GM12878 (cell line): Measurements from ENCODE around the gene DRC1. TPM values are rescaled to one million over a fixed set of nuclear protein-coding genes. Genes with fewer than 3 reads are reported as not detected.

Source experiments
- ATAC-seq: fragments of 200-7000 bp; cut with Tn5 transposase; 3 replicates; pipeline ENCODE4 v1.9.1; 2020; ENCODE audit warnings: mild to moderate bottlenecking, moderate library complexity
- BruUV-seq: library from RNA; stranded (reverse); fragments of 400-500 nt; replicated peaks from 2 replicates; lab custom pipeline; 2021; lab: Mats Ljungman, UMichigan
- CTCF ChIA-PET: fragments of 300-600 bp; sonication (Branson Sonifier 250); formaldehyde crosslinking; extraction: SDS; loops from one replicate; lab custom pipeline; 2021; ENCODE audit warnings: inconsistent platforms; lab: Yijun Ruan, JAX
- POLR2A ChIA-PET: fragments of 350-600 bp; formaldehyde crosslinking; extraction: SDS; loops from one replicate; lab custom pipeline; 2021; ENCODE audit warnings: inconsistent platforms; lab: Charles Lee
- RAD21 ChIA-PET: fragments of 300-600 bp; sonication (Branson Sonifier 250); formaldehyde crosslinking; loops from one replicate; lab custom pipeline; 2023; ENCODE audit warnings: antibody characterized with exemption; ENCODE audit not compliant: unreplicated experiment; lab: Charles Lee
- SMC1A ChIA-PET: fragments of 300-600 bp; sonication (Branson Sonifier 250); formaldehyde crosslinking; loops from one replicate; lab custom pipeline; 2023; ENCODE audit not compliant: unreplicated experiment, uncharacterized antibody; lab: Charles Lee
- DNase-seq: peaks from one replicate; pipeline ENCODE4 v3.0.0-alpha.2; 2011; ENCODE audit warnings: low read depth, low spot score
- FAIRE-seq: peaks from 3 replicates; lab custom pipeline; 2011; peaks lifted over from hg19 to GRCh38; lab: Jason Lieb, UNC
- H2AFZ ChIP-seq: 2 replicates; pipeline ENCODE4 v1.6.0; 2011; ENCODE audit warnings: low read depth, low read length, control low read depth; ENCODE audit not compliant: control insufficient read depth
- H3K27ac ChIP-seq: 2 replicates; pipeline ENCODE4 v1.5.1; 2011; ENCODE audit warnings: control low read depth; ENCODE audit not compliant: control insufficient read depth, insufficient read depth
- H3K27me3 ChIP-seq, 2 experiments: replicated peaks in 1 of 2; 2 replicates each; pipeline versions ENCODE4 v1.6.0 to v1.6.1; 2011; ENCODE audit warnings: low read length in 1 of 2; ENCODE audit not compliant: control insufficient read depth in 2 of 2, insufficient read depth in 2 of 2
- H3K36me3 ChIP-seq, 2 experiments: 2 replicates each; pipeline ENCODE4 v1.5.1; 2011; ENCODE audit warnings: low read length in 1 of 2; ENCODE audit not compliant: control insufficient read depth in 2 of 2, insufficient read depth in 2 of 2
- H3K4me1 ChIP-seq: 2 replicates; pipeline ENCODE4 v1.6.1; 2011; ENCODE audit warnings: mild to moderate bottlenecking, low read length, moderate library complexity, mixed read lengths; ENCODE audit not compliant: control insufficient read depth, insufficient read depth
- H3K4me2 ChIP-seq: 2 replicates; pipeline ENCODE4 v1.6.0; 2011; ENCODE audit warnings: control low read depth; ENCODE audit not compliant: control insufficient read depth, insufficient read depth
- H3K4me3 ChIP-seq: fragments of 200-600 bp; sonication (generic); 2 replicates; pipeline ENCODE4 v1.5.1; 2016
- H3K79me2 ChIP-seq: 2 replicates; pipeline ENCODE4 v1.6.0; 2011; ENCODE audit warnings: low read length; ENCODE audit not compliant: control insufficient read depth, insufficient read depth
- H3K9ac ChIP-seq: 2 replicates; pipeline ENCODE4 v1.8.0; 2011; ENCODE audit warnings: low read length, control low read depth, mixed read lengths; ENCODE audit not compliant: control insufficient read depth, insufficient read depth
- H3K9me3 ChIP-seq: replicated peaks from 3 replicates; pipeline ENCODE4 v1.5.1; 2011; ENCODE audit warnings: mild to moderate bottlenecking, low read length; ENCODE audit not compliant: control insufficient read depth, insufficient read depth
- H4K20me1 ChIP-seq: 2 replicates; pipeline ENCODE4 v1.6.0; 2011; ENCODE audit not compliant: control insufficient read depth, insufficient read depth
- BCL11A ChIP-seq: IDR thresholded peaks from 2 replicates; pipeline ENCODE4 v1.6.1; 2011; ENCODE audit warnings: low read depth, low read length
- EED ChIP-seq: sonication (generic); IDR thresholded peaks from 2 replicates; pipeline ENCODE4 v1.6.1; 2016; ENCODE audit warnings: antibody characterized with exemption, low read depth
- ESRRA ChIP-seq: IDR thresholded peaks from 2 replicates; pipeline ENCODE4 v1.6.1; 2012; ENCODE audit warnings: mild to moderate bottlenecking, low read length, improper control_type of control experiment
- FOS ChIP-seq: IDR thresholded peaks from 3 replicates; pipeline ENCODE4 v1.6.1; 2011; ENCODE audit warnings: borderline replicate concordance; ENCODE audit not compliant: insufficient read length; ENCODE audit errors: extremely low read depth
- HDAC6 ChIP-seq: fragments of 200-600 bp; sonication (generic); IDR thresholded peaks from one replicate; pipeline ENCODE4 v1.8.0; 2017; ENCODE audit warnings: antibody characterized with exemption; ENCODE audit not compliant: unreplicated experiment
- JUND ChIP-seq: IDR thresholded peaks from 2 replicates; pipeline ENCODE4 v1.6.1; 2012; ENCODE audit warnings: low read depth, mild to moderate bottlenecking, low read length, improper control_type of control experiment, moderate library complexity
- MYB ChIP-seq: fragments of 150-350 bp; IDR thresholded peaks from 2 replicates; pipeline ENCODE4 v1.6.1; 2014; ENCODE audit warnings: mild to moderate bottlenecking, low read depth, low read length, borderline replicate concordance
- PAX8 ChIP-seq: fragments of 450-650 bp; IDR thresholded peaks from 2 replicates; pipeline ENCODE4 v1.6.1; 2017; ENCODE audit warnings: mild to moderate bottlenecking, moderate library complexity
- SIX5 ChIP-seq: IDR thresholded peaks from 2 replicates; pipeline ENCODE4 v1.6.1; 2011; ENCODE audit warnings: mild to moderate bottlenecking, low read depth, low read length, moderate library complexity; ENCODE audit not compliant: severe bottlenecking
- SKIL ChIP-seq: fragments of 450-650 bp; IDR thresholded peaks from 2 replicates; pipeline ENCODE4 v1.6.1; 2017; ENCODE audit warnings: mild to moderate bottlenecking, low read depth, inconsistent platforms; ENCODE audit not compliant: poor library complexity, severe bottlenecking
- SREBF1 ChIP-seq: IDR thresholded peaks from 2 replicates; pipeline ENCODE4 v1.6.1; 2012; ENCODE audit warnings: mild to moderate bottlenecking, low read length
- STAT3 ChIP-seq: IDR thresholded peaks from 2 replicates; pipeline ENCODE4 v1.6.1; 2011; ENCODE audit warnings: low read depth, low read length, improper control_type of control experiment
- SUZ12 ChIP-seq: fragments of 200-600 bp; sonication (generic); IDR thresholded peaks from one replicate; pipeline ENCODE4 v1.6.1; 2018; ENCODE audit warnings: antibody characterized with exemption, mild to moderate bottlenecking; ENCODE audit not compliant: unreplicated experiment
- WGBS: methylation state at CpG from one replicate; pipeline ENCODE4 v1.1.6; 2016; ENCODE audit warnings: low lambda C conversion rate; ENCODE audit not compliant: insufficient replicate concordance, insufficient coverage; ENCODE audit errors: missing lambda C conversion rate; 5-methylcytosine and 5-hydroxymethylcytosine counted together
- in situ Hi-C: fragments of 300-500 bp; cut with MboI; formaldehyde crosslinking; loops from 9 replicates; pipeline ENCODE4 v1.14.3; 2018; ENCODE audit warnings: mixed read lengths
- intact Hi-C: fragments of 100-400 bp; cut with micrococcal nuclease; formaldehyde crosslinking; loops from one replicate; pipeline ENCODE4 v1.14.2; 2022; ENCODE audit not compliant: unreplicated experiment
- polyA plus RNA-seq, 11 experiments: library from polyadenylated mRNA; depleted of rRNA in 4 of 11; unstranded in 6 of 11; stranded (reverse) in 5 of 11; fragments of >200 nt; fragmentation: Nextera tagmentation in 4 of 11; fragmentation: Illumina TruSeq in 1 of 11; extraction: Ambion mirVana in 4 of 11; extraction: Trizol in 1 of 11; gene quantifications; 1 replicate in 1 of 11; 2 replicates in 10 of 11; pipeline versions ENCODE4 v1.2.1 to v1.2.3, GENCODE V29; 2011 to 2016; ENCODE audit warnings: inconsistent platforms in 2 of 11, missing spikeins in 2 of 11, low read depth in 1 of 11
- total RNA-seq, 4 experiments: library from RNA; depleted of rRNA in 3 of 4; stranded (reverse); fragments of >200 nt in 3 of 4; fragmentation: Illumina TruSeq in 1 of 4; extraction: Trizol in 1 of 4; gene quantifications; 2 replicates each; pipeline versions ENCODE4 v1.2.1 to v1.2.3, GENCODE V29; 2013 to 2021

The DRC1 gene
- total and polyA plus RNA-seq, 10 of the 15 experiments (the other 5 are each of a cell fraction or from before 2014, with no cell fraction given), result 0.03 TPM; not detected in 9

- no peak overlapping the region for H3K9ac ChIP-seq
- H2AFZ ChIP-seq, result no peak overlapping the region
- no peaks in the 10 kb centered on the region for H3K79me2 ChIP-seq
- CTCF ChIA-PET, result interaction anchor here (0.7 kb wide), 1 partner anchor 56 kb away, joined by 4 read pairs; no protein-coding TSS in a partner anchor
- DNase-seq, result no peak
- RAD21 ChIA-PET, result interaction anchor here (0.7 kb wide), 1 partner anchor 36 kb away, joined by 3 read pairs; no protein-coding TSS in a partner anchor
- intact Hi-C loops (no loop called here), in situ Hi-C loops (no loop called here)
- POLR2A ChIA-PET, result interaction anchor here (0.6 kb wide), 1 partner anchor 225 kb away, joined by 3 read pairs; no protein-coding TSS in a partner anchor
- no peaks in the 10 kb centered on the region for H3K4me1 ChIP-seq
- no peak overlapping the region for H3K4me2 ChIP-seq
- SMC1A ChIA-PET, result no interaction called here
- H3K36me3 ChIP-seq, result no peaks in the 10 kb centered on the region
- no peaks in the 10 kb centered on the region for H4K20me1 ChIP-seq
- no peak for FAIRE-seq
- H3K27ac ChIP-seq, result no peak overlapping the region
- WGBS, result 55% methylated on average over 18 of the region's 25 CpGs
- no peak for TF ChIP-seq PAX8
- no peak for TF ChIP-seq SREBF1
- no peak for TF ChIP-seq MYB
- TF ChIP-seq FOS, result no peak
- no peaks in the 10 kb centered on the region for H3K9me3 ChIP-seq
- H3K4me3 ChIP-seq, result no peak overlapping the region
- no peaks in the 10 kb centered on the region for H3K27me3 ChIP-seq
- no peak for ATAC-seq
- no TSS peak for BruUV-seq
Measured at GRCh38 chr2:26479131-26479788, 77.5 kb downstream of the DRC1 start.

- Histone ChIP-seq H3K4me3 (no peak overlapping the region), H3K4me2 (no peak overlapping the region), H3K79me2 (no peaks in the 10 kb centered on the region), H3K9ac (no peak overlapping the region), H3K27ac (no peak overlapping the region), H3K27me3 (no peaks in the 10 kb centered on the region), H3K9me3 (no peaks in the 10 kb centered on the region), H4K20me1 (no peaks in the 10 kb centered on the region), H2AFZ (no peak overlapping the region), H3K36me3 (no peaks in the 10 kb centered on the region), H3K4me1 (no peaks in the 10 kb centered on the region)
- FAIRE-seq, result no peak
- no peak for ATAC-seq
- in situ Hi-C loops, result no loop called here
- no peak for DNase-seq
- intact Hi-C loops, result no loop called here
- ChIA-PET RAD21 (no interaction called here), POLR2A (no interaction called here), SMC1A (no interaction called here), CTCF (interaction anchor here (0.7 kb wide), 1 partner anchor 55 kb away, joined by 4 read pairs; no protein-coding TSS in a partner anchor)
- no TSS peak for BruUV-seq
- WGBS, result 28% methylated on average over 21 of the region's 21 CpGs
- TF ChIP-seq ESRRA, result no peak
- TF ChIP-seq STAT3, result no peak
- no peak for TF ChIP-seq HDAC6
- no peak for TF ChIP-seq SKIL
- TF ChIP-seq JUND, result no peak
- TF ChIP-seq SUZ12, result no peak
- TF ChIP-seq SIX5, result no peak
- no peak for TF ChIP-seq EED
- TF ChIP-seq BCL11A, result no peak
Measured at GRCh38 chr2:26479789-26480565, 78.3 kb downstream of the DRC1 start.
